IPS DF 4.7 (cell line): ENCODE data around the gene MORN1.
A peak's percentile ranks its signal among the peaks of the same experiment; 100 is the strongest.

Experiments used
- DNase-seq: peaks from one replicate; pipeline ENCODE4 v3.0.0-alpha.2; 2013; ENCODE audit warnings: low spot score; ENCODE audit errors: extremely low read depth

The MORN1 gene

GRCh38 chr1:2292725-2293450, 98.5 kb downstream of the MORN1 start:
- no peak for DNase-seq

- no peak for DNase-seq
Measured at GRCh38 chr1:2291577-2291976, 99.8 kb downstream of the MORN1 start.

- no peak for DNase-seq
Measured at GRCh38 chr1:2290595-2291510, 100.5 kb downstream of the MORN1 start.

GRCh38 chr1:2290171-2290578, 101.2 kb downstream of the MORN1 start:
- DNase-seq, result no peak

GRCh38 chr1:2289607-2290006, 101.7 kb downstream of the MORN1 start:
- no peak for DNase-seq

- no peak for DNase-seq
Measured at GRCh38 chr1:2288816-2289536, 102.4 kb downstream of the MORN1 start.

- no peak for DNase-seq
Measured at GRCh38 chr1:2288311-2288710, 103.0 kb downstream of the MORN1 start.

- DNase-seq, result no peak
Measured at GRCh38 chr1:2287649-2288048, 103.7 kb downstream of the MORN1 start.

- no peak for DNase-seq
Measured at GRCh38 chr1:2286923-2287322, 104.4 kb downstream of the MORN1 start.

GRCh38 chr1:2284932-2285331, 106.4 kb downstream of the MORN1 start:
- no peak for DNase-seq

- no peak for DNase-seq
Measured at GRCh38 chr1:2283991-2284895, 107.1 kb downstream of the MORN1 start.

- no peak for DNase-seq
Measured at GRCh38 chr1:2283371-2283990, 107.9 kb downstream of the MORN1 start.

- DNase-seq, result no peak
Measured at GRCh38 chr1:2282556-2283270, 108.6 kb downstream of the MORN1 start.

GRCh38 chr1:2279817-2280216, 111.5 kb downstream of the MORN1 start:
- no peak for DNase-seq

- peak; percentile 98 for DNase-seq
Measured at GRCh38 chr1:2279210-2279639, 112.1 kb downstream of the MORN1 start.

- no peak for DNase-seq
Measured at GRCh38 chr1:2278591-2279209, 112.7 kb downstream of the MORN1 start.

GRCh38 chr1:2277741-2278488, 113.4 kb downstream of the MORN1 start:
- DNase-seq, result no peak

- no peak for DNase-seq
Measured at GRCh38 chr1:2276803-2277580, 114.4 kb downstream of the MORN1 start.
